Suprapubic skin (tissue), 4 donors: ENCODE results near the gene VAT1.

ENCODE experiments used
- EP300 ChIP-seq: sonication (generic); formaldehyde crosslinking; IDR thresholded peaks from one replicate; pipeline ENCODE4 v1.6.1; 2017; ENCODE audit warnings: antibody characterized with exemption
- POLR2A ChIP-seq, 2 donors: fragments of 450-650 bp; IDR thresholded peaks; one replicate each; pipeline ENCODE4 v1.6.1; 2017; ENCODE audit warnings: antibody characterized with exemption in 2 of 2, mild to moderate bottlenecking in 2 of 2, moderate library complexity in 2 of 2
- POLR2AphosphoS5 ChIP-seq, 3 donors: sonication (generic); formaldehyde crosslinking; IDR thresholded peaks; one replicate each; pipeline ENCODE4 v1.6.1; 2017; ENCODE audit warnings: antibody characterized with exemption in 3 of 3
- TF ChIP-seq, protein P1 (sequence below), 2 donors: fragments of 200-600 bp in 1 of 2; fragments of 450-650 bp in 1 of 2; sonication (generic) in 1 of 2; IDR thresholded peaks; one replicate each; pipeline ENCODE4 v1.5.1; 2016 to 2019; ENCODE audit warnings: antibody characterized with exemption in 2 of 2, mild to moderate bottlenecking in 1 of 2, moderate library complexity in 1 of 2

DNA sequence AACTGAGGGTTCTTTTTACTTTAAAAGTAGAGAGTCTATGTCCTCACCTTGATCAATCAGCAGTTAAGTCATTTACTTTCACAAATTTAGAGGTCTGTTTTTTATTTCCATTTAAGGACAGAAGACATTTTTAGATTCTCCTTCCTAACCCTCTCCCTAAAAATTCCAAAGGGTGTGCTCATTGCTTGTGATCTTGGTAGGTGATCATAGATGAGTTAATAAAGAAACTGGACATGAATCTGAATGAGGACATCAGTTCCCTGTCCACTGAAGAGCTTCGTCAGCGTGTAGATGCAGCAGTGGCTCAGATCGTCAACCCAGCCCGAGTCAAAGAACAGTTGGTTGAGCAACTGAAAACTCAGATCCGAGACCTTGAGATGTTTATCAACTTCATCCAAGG is 33.0 kb downstream of the VAT1 start:
- TF ChIP-seq, protein P1, sequence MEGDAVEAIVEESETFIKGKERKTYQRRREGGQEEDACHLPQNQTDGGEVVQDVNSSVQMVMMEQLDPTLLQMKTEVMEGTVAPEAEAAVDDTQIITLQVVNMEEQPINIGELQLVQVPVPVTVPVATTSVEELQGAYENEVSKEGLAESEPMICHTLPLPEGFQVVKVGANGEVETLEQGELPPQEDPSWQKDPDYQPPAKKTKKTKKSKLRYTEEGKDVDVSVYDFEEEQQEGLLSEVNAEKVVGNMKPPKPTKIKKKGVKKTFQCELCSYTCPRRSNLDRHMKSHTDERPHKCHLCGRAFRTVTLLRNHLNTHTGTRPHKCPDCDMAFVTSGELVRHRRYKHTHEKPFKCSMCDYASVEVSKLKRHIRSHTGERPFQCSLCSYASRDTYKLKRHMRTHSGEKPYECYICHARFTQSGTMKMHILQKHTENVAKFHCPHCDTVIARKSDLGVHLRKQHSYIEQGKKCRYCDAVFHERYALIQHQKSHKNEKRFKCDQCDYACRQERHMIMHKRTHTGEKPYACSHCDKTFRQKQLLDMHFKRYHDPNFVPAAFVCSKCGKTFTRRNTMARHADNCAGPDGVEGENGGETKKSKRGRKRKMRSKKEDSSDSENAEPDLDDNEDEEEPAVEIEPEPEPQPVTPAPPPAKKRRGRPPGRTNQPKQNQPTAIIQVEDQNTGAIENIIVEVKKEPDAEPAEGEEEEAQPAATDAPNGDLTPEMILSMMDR (IDR thresholded peaks at IDR 0.05), result no peak
- no peak for TF ChIP-seq POLR2A (IDR thresholded peaks at IDR 0.05)
- no peak for TF ChIP-seq EP300
- no peak for TF ChIP-seq POLR2AphosphoS5 (IDR thresholded peaks at IDR 0.05)
